H1 (cell line): ENCODE data around the gene DUS1L. TPM values are rescaled to one million over a fixed set of nuclear protein-coding genes. Genes with fewer than 3 reads are reported as not detected.

Experiments
- ASH2L ChIP-seq: fragments of 200-600, 300-600 bp; sonication (generic); IDR thresholded peaks from one replicate; pipeline ENCODE4 v1.7.1; 2017; ENCODE audit warnings: low read length
- CTCF ChIP-seq, 3 experiments: IDR thresholded peaks; 1 replicate in 2 of 3; 2 replicates in 1 of 3; pipeline versions ENCODE4 v1.5.1 to v1.6.1; 2011; ENCODE audit warnings: low read length in 3 of 3, mild to moderate bottlenecking in 3 of 3, inconsistent platforms in 2 of 3, low read depth in 1 of 3, moderate library complexity in 1 of 3; ENCODE audit not compliant: insufficient read depth in 1 of 3; ENCODE audit errors: control extremely low read depth in 1 of 3
- FOSL1 ChIP-seq: IDR thresholded peaks from 2 replicates; pipeline ENCODE4 v1.6.1; 2011; ENCODE audit warnings: mild to moderate bottlenecking, low read depth, low read length, moderate library complexity; ENCODE audit not compliant: insufficient read depth
- GABPA ChIP-seq: IDR thresholded peaks from 2 replicates; pipeline ENCODE4 v1.6.1; 2011; ENCODE audit warnings: mild to moderate bottlenecking, low read length, moderate library complexity, borderline replicate concordance; ENCODE audit not compliant: insufficient read depth
- MAFK ChIP-seq: IDR thresholded peaks from 2 replicates; pipeline ENCODE4 v1.6.1; 2012; ENCODE audit warnings: low read depth, mild to moderate bottlenecking, improper control_type of control experiment, low read length
- POLR2AphosphoS5 ChIP-seq: IDR thresholded peaks from 2 replicates; pipeline ENCODE4 v1.6.1; 2011; ENCODE audit warnings: low read depth, low read length
- SIX5 ChIP-seq: IDR thresholded peaks from 2 replicates; pipeline ENCODE4 v1.6.1; 2011; ENCODE audit warnings: mild to moderate bottlenecking, low read depth, low read length
- polyA plus RNA-seq, 7 experiments: library from polyadenylated mRNA; depleted of rRNA in 3 of 7; stranded (reverse) in 5 of 7; unstranded in 2 of 7; fragments of >200 nt in 5 of 7; fragments of 200-250 nt in 2 of 7; gene quantifications; 1 replicate in 5 of 7; 2 replicates in 1 of 7; 4 replicates in 1 of 7; pipeline versions ENCODE4 v1.2.1 to v1.2.3, GENCODE V29; 2011 to 2013; ENCODE audit warnings: missing spikeins in 2 of 7, mixed read lengths in 2 of 7
- total RNA-seq: library from RNA; stranded (reverse); fragmentation: NEBNext Ultra II Directional; extraction: Animal tissue kit (Norgen Biotek cat#: 25700); gene quantifications from 2 replicates; pipeline ENCODE4 v1.2.1, GENCODE V29; 2021
- TF ChIP-seq, protein P1 (sequence below): fragments of 300-600 bp; sonication (generic); IDR thresholded peaks from 2 replicates; pipeline ENCODE4 v1.7.1; 2012; ENCODE audit warnings: low read length, moderate library complexity, mild to moderate bottlenecking, inconsistent platforms; ENCODE audit not compliant: insufficient replicate concordance

Gene DUS1L
- total and polyA plus RNA-seq, 2 of the 8 experiments (the other 6 are each of a cell fraction or from before 2014, with no cell fraction given) = 34.5 to 69.1 TPM

DNA sequence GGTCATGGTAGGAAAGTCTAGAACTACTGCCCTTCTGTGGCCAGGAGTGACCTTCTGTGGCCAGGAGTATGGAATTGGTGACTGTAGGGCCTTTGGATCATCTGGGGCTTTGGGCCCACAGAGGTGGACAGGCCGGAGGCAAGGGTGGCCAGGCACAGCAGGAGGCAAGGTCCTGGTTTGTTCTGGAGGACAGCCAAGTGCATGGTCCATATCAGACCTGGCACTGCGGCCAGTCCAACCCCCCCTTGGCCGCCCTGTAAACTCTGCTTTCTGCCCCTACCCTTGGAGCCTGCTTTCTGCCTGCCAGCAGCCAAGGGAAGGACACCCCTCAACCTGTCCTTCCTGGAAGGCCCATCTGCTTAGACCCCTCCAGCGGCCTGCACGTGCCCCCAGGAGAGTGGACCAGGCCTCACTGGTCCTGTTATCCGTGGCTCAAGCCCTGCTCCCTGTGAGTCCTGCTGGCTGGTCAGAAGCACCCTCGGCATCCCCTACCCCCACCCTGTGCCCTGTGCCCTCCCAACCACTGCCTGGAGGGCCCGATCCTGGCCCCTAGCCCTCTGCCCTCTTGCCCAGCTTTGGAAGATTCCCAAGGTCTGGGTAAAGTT, 25.8 kb downstream of the DUS1L start (continued):
- TF ChIP-seq, protein P1, sequence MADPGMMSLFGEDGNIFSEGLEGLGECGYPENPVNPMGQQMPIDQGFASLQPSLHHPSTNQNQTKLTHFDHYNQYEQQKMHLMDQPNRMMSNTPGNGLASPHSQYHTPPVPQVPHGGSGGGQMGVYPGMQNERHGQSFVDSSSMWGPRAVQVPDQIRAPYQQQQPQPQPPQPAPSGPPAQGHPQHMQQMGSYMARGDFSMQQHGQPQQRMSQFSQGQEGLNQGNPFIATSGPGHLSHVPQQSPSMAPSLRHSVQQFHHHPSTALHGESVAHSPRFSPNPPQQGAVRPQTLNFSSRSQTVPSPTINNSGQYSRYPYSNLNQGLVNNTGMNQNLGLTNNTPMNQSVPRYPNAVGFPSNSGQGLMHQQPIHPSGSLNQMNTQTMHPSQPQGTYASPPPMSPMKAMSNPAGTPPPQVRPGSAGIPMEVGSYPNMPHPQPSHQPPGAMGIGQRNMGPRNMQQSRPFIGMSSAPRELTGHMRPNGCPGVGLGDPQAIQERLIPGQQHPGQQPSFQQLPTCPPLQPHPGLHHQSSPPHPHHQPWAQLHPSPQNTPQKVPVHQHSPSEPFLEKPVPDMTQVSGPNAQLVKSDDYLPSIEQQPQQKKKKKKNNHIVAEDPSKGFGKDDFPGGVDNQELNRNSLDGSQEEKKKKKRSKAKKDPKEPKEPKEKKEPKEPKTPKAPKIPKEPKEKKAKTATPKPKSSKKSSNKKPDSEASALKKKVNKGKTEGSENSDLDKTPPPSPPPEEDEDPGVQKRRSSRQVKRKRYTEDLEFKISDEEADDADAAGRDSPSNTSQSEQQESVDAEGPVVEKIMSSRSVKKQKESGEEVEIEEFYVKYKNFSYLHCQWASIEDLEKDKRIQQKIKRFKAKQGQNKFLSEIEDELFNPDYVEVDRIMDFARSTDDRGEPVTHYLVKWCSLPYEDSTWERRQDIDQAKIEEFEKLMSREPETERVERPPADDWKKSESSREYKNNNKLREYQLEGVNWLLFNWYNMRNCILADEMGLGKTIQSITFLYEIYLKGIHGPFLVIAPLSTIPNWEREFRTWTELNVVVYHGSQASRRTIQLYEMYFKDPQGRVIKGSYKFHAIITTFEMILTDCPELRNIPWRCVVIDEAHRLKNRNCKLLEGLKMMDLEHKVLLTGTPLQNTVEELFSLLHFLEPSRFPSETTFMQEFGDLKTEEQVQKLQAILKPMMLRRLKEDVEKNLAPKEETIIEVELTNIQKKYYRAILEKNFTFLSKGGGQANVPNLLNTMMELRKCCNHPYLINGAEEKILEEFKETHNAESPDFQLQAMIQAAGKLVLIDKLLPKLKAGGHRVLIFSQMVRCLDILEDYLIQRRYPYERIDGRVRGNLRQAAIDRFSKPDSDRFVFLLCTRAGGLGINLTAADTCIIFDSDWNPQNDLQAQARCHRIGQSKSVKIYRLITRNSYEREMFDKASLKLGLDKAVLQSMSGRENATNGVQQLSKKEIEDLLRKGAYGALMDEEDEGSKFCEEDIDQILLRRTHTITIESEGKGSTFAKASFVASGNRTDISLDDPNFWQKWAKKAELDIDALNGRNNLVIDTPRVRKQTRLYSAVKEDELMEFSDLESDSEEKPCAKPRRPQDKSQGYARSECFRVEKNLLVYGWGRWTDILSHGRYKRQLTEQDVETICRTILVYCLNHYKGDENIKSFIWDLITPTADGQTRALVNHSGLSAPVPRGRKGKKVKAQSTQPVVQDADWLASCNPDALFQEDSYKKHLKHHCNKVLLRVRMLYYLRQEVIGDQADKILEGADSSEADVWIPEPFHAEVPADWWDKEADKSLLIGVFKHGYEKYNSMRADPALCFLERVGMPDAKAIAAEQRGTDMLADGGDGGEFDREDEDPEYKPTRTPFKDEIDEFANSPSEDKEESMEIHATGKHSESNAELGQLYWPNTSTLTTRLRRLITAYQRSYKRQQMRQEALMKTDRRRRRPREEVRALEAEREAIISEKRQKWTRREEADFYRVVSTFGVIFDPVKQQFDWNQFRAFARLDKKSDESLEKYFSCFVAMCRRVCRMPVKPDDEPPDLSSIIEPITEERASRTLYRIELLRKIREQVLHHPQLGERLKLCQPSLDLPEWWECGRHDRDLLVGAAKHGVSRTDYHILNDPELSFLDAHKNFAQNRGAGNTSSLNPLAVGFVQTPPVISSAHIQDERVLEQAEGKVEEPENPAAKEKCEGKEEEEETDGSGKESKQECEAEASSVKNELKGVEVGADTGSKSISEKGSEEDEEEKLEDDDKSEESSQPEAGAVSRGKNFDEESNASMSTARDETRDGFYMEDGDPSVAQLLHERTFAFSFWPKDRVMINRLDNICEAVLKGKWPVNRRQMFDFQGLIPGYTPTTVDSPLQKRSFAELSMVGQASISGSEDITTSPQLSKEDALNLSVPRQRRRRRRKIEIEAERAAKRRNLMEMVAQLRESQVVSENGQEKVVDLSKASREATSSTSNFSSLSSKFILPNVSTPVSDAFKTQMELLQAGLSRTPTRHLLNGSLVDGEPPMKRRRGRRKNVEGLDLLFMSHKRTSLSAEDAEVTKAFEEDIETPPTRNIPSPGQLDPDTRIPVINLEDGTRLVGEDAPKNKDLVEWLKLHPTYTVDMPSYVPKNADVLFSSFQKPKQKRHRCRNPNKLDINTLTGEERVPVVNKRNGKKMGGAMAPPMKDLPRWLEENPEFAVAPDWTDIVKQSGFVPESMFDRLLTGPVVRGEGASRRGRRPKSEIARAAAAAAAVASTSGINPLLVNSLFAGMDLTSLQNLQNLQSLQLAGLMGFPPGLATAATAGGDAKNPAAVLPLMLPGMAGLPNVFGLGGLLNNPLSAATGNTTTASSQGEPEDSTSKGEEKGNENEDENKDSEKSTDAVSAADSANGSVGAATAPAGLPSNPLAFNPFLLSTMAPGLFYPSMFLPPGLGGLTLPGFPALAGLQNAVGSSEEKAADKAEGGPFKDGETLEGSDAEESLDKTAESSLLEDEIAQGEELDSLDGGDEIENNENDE = no peak
- no peak for TF ChIP-seq CTCF (IDR thresholded peaks at IDR 0.05; ENCODE audit: control extremely low read depth in 1 of 3, insufficient read depth in 1 of 3, low read depth in 1 of 3, low read length in 3 of 3)
- TF ChIP-seq POLR2AphosphoS5 = no peak
- TF ChIP-seq GABPA = no peak
- TF ChIP-seq ASH2L = no peak
- TF ChIP-seq FOSL1 = no peak
- no peak for TF ChIP-seq MAFK
- TF ChIP-seq SIX5 = no peak
